ENCODE results near the gene FCRL2.

FCRL2 gene

DNA sequence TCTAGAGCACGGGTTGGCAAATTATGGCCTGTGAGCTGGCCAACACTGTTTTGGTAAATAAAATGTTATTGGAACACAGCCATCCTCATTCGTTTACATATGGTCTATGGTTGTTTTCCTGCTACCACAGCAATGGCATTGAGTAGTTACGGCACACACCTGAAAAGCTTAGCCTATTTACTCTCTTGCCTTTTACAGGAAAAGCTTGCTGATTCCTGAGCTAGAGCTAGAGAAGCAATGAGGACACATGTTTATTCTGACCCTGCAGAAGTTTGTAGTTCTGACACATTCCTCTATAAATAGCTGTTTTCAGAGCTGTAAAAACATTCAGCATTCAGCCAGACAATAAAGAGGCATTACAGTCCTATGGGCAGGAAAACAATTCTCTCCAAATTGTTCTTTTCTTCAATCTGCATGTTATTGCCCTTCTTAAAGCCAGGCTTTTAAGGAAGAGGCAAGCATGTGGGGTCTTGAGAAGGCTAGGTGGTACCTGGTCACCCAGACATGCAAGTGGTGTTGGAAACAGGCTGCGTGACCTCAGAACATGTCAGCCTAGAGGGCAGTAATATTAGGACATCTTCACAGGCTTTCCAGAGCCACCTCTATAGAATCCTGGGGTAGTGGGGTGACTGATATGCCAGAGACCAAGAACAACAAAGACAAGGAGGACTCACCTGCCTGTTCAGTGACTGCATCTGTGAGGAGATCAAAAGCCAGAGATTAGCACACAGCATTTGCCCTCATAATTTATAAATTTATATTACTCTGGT is 1.6 kb downstream of the FCRL2 start:
- Mint-ChIP-seq H3K4me1 (peaks cover 35% of the 10 kb centered on the region), H3K9me3 (no peaks in the 10 kb centered on the region), H3K27me3 (no peaks in the 10 kb centered on the region), H3K27ac (ENCODE audit: low read depth) (no peak overlapping the region), H3K36me3 (ENCODE audit: insufficient read depth) (no peaks in the 10 kb centered on the region), H3K4me3 (no peak overlapping the region)
- ATAC-seq (replicated peaks; ENCODE audit: extremely low read depth, poor library complexity, severe bottlenecking) (no peak), DNase-seq (ENCODE audit: low spot score in 2 of 2) (no peak)

DNA sequence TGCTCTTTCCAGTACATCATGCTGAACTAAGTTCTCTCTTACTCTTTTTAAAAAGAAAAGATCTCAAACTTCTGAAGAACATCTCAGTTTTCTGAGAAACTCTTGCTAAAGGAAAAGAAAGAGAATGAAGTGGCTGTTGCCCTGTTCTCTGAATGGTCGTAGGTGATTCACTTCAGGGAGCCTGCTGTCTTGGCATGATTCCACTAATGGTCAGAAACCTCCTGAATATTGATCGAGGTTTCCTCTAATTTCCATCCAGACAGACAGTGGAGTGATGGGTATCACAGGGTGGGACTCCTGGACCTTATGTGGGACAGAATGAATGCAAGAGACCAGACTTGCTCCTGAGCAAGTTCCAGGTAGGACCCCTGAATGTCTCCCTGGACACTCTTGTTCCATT is 2.5 kb downstream of the FCRL2 start:
- no peak for ATAC-seq (replicated peaks; ENCODE audit: extremely low read depth, poor library complexity, severe bottlenecking)
- no peak overlapping the region for H3K4me3 Mint-ChIP-seq

DNA sequence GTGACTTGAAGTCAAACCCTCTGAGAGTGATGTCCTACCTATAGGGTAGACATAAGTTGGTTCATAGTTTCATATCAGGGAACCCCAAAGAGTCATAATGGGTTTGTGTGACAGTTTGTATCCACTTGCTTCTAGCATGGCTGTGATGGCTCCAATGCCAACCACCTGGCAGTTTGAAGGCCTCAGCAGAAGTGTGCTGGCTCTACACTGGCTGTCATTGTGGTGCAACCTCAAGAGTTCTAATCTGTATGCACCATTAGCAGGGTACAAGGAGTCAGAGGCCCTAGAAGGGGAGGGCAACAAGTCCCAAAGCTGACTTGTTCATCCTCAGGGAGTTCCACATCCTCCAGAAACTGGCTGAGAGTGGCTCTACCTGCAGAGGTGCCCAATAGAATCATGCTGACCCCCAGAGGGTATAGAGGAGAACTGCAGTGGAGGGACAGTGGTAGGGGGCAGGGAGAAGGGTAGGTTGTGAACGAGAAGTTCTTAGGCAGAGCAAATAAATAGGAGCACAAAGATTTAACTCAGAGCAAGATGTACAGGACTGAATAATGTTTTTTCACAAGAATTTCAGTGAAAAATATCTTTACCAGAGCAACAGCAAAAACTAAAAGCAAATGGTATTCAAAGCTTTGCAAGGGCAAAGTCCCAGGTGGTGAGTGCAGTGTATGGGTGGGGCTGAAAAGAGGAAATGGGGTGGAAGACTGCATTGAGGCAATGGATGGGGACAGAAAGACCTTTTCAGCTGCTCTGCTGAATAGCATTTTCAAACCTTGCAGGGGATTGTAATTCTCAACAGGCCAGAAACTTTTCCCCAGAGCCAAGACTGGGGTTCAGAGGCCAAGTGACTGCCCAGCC is 3.2 kb downstream of the FCRL2 start:
- no peaks in the 10 kb centered on the region for H3K27me3 Mint-ChIP-seq
- no peaks in the 10 kb centered on the region for H3K36me3 Mint-ChIP-seq (ENCODE audit: insufficient read depth)
- H3K27ac Mint-ChIP-seq (ENCODE audit: low read depth) = peak overlapping the region; percentile 11
- no peaks in the 10 kb centered on the region for H3K9me3 Mint-ChIP-seq
- peak; percentile 81 for ATAC-seq (replicated peaks; ENCODE audit: extremely low read depth, poor library complexity, severe bottlenecking)
- peak overlapping the region; percentile 7 for H3K4me3 Mint-ChIP-seq
- DNase-seq (ENCODE audit: low spot score in 2 of 2) = peak in 1 of 2 donors; percentile 16
- peaks cover 41% of the 10 kb centered on the region for H3K4me1 Mint-ChIP-seq

More for the DNA sequence above, 2.5 kb downstream of the FCRL2 start:
- no peaks in the 10 kb centered on the region for H3K27me3 Mint-ChIP-seq
- no peak for DNase-seq (ENCODE audit: low spot score in 2 of 2)
- H3K36me3 Mint-ChIP-seq (ENCODE audit: insufficient read depth) = no peaks in the 10 kb centered on the region
- no peaks in the 10 kb centered on the region for H3K9me3 Mint-ChIP-seq
- peaks cover 41% of the 10 kb centered on the region for H3K4me1 Mint-ChIP-seq
- no peak overlapping the region for H3K27ac Mint-ChIP-seq (ENCODE audit: low read depth)

DNA sequence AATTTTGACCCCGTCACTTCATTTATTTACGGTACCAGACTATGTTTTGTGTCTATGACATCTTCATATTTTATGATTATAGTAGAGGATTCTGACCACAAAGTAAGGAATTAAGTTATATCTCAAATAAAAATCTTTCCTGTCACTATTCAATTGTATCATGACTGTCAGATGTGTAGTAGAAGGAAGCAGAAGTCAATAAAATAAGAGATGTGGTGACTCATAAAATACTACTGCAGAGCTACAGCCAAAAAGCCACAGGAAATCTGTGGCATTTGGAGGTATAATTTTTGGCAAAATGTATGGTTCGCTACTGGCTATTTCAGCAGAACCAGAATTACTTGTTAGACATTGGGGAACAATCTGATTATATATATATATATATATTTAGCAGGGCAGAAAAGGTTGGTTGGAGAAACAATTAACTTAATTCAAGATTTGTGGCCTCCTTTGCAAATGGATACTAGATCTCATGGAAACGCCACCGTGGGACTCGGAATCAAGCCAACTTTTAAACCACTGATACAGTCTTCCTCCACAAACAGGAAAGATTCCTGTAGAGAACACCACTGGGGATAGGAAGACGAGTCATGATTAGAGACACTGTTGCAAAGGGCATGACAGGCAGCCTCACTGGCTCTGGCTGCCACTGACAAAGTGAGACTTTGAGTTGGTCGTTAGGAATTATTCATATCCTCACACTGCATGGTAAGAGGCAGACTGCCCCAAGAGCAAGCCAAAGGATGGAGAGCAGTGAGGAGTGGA is 5.1 kb downstream of the FCRL2 start:
- H3K27ac Mint-ChIP-seq (ENCODE audit: low read depth) = peak overlapping the region; percentile 41
- H3K9me3 Mint-ChIP-seq = no peaks in the 10 kb centered on the region
- ATAC-seq (replicated peaks; ENCODE audit: extremely low read depth, poor library complexity, severe bottlenecking) (no peak), DNase-seq (ENCODE audit: low spot score in 2 of 2) (no peak)
- H3K4me1 Mint-ChIP-seq = peaks cover 41% of the 10 kb centered on the region
- H3K4me3 Mint-ChIP-seq = no peak overlapping the region
- H3K36me3 Mint-ChIP-seq (ENCODE audit: insufficient read depth) = no peaks in the 10 kb centered on the region
- H3K27me3 Mint-ChIP-seq = no peaks in the 10 kb centered on the region

DNA sequence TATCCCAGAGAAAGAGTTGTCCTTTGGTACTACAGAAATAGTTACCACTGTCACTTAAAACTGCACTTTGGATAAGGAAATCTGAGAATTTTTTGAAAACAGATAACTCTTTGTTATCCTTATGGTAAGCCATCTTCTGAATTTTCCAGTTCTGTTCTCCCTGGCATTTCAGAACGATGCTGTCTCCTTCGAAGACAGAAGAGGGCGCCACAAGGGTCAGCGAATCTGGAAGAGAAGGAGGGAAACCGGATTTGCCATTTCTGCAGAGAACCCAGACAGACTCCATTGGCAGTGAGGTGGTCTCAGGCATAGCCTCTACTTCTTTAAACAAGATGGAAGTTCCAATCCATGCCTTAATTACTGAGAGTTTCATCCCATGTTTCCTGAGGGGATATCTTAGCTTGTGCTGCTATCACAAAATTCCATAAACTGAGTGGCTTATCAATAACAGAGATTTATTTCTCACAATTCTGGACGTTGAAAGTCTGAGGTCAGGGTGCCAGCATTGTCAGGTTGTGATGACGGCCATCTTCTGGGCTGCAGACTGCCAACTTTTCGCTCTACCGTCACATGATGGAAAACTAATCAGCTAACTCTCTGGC is 6.4 kb downstream of the FCRL2 start:
- Mint-ChIP-seq H3K36me3 (ENCODE audit: insufficient read depth) (no peaks in the 10 kb centered on the region), H3K4me1 (peaks cover 41% of the 10 kb centered on the region), H3K27ac (ENCODE audit: low read depth) (peak overlapping the region; percentile 41), H3K27me3 (no peaks in the 10 kb centered on the region), H3K9me3 (no peaks in the 10 kb centered on the region), H3K4me3 (no peak overlapping the region)
- ATAC-seq (replicated peaks; ENCODE audit: extremely low read depth, poor library complexity, severe bottlenecking) (no peak), DNase-seq (ENCODE audit: low spot score in 2 of 2) (no peak)

DNA sequence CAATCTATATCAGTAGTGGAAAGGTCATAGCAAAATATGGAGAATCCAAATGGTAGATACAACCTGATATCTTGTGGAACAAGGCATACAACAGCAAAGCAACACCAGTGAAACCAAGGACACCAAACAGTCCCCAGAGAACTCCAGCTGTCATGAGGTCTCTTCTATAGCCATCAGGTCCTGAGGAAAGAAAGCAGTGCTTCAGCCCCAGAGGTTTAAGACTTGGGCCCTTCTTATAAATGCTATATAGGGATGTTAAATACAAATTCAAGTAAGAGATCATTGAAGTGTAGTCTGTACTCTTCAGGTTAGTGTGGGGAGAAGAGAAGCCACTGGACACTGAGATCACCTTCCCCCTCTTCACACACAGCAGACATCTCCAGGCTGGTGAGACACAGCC is 10.1 kb downstream of the FCRL2 start:
- ATAC-seq (replicated peaks; ENCODE audit: extremely low read depth, poor library complexity, severe bottlenecking) (no peak), DNase-seq (ENCODE audit: low spot score in 2 of 2) (no peak)
- Mint-ChIP-seq H3K9me3 (no peaks in the 10 kb centered on the region), H3K4me1 (peaks cover 34% of the 10 kb centered on the region), H3K27me3 (no peaks in the 10 kb centered on the region), H3K27ac (ENCODE audit: low read depth) (no peak overlapping the region), H3K36me3 (ENCODE audit: insufficient read depth) (peaks cover 2% of the 10 kb centered on the region), H3K4me3 (no peak overlapping the region)

DNA sequence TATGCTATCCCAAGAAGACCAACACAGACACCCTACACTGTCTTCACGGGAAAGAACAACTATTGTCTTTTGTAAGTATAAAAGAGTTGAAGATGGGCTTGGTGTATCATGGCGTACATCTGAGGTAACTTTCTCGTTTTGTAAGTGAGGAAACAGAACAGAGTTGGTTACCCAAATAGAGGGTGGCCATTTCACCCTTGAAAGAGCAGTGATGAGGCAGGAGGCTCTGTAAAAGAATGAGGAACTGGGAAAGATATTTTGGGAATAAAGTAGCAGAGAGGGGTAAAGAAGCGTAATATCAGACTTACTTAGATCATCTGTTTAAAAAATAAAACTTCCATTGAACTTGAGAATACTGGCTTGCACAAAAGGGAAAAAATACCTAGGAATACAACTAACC is 18.9 kb downstream of the FCRL2 start:
- ATAC-seq (replicated peaks; ENCODE audit: extremely low read depth, poor library complexity, severe bottlenecking) = no peak
- Mint-ChIP-seq H3K9me3 (peaks cover 5% of the 10 kb centered on the region), H3K27me3 (no peaks in the 10 kb centered on the region), H3K4me1 (peaks cover 5% of the 10 kb centered on the region), H3K27ac (ENCODE audit: low read depth) (no peak overlapping the region), H3K36me3 (ENCODE audit: insufficient read depth) (peaks cover 2% of the 10 kb centered on the region), H3K4me3 (no peak overlapping the region)
- DNase-seq (ENCODE audit: low spot score in 2 of 2) = no peak

DNA sequence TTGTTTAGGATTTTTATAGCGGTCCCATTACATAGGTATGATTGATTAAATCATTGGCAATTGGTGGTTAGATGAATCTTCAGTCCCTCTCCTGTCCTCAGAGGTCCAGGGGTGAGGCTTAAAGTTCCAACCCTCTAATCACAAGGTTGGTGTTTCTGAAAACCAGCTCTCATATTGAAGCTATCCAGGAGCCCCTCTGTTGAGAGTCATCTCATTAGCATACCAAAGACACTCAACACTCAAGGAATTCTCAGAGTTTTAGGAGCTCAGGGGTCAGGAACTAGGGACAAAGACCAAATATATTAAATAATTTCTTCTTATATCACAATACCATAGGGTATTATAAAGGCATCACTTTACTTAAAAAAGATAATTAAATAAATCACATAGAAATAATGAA is 23.3 kb downstream of the FCRL2 start:
- ATAC-seq (replicated peaks; ENCODE audit: extremely low read depth, poor library complexity, severe bottlenecking) (no peak), DNase-seq (ENCODE audit: low spot score in 2 of 2) (no peak)
- Mint-ChIP-seq H3K4me3 (no peak overlapping the region), H3K27me3 (no peaks in the 10 kb centered on the region), H3K27ac (ENCODE audit: low read depth) (no peak overlapping the region), H3K9me3 (no peaks in the 10 kb centered on the region), H3K36me3 (ENCODE audit: insufficient read depth) (peaks cover 2% of the 10 kb centered on the region), H3K4me1 (peaks cover 11% of the 10 kb centered on the region)

DNA sequence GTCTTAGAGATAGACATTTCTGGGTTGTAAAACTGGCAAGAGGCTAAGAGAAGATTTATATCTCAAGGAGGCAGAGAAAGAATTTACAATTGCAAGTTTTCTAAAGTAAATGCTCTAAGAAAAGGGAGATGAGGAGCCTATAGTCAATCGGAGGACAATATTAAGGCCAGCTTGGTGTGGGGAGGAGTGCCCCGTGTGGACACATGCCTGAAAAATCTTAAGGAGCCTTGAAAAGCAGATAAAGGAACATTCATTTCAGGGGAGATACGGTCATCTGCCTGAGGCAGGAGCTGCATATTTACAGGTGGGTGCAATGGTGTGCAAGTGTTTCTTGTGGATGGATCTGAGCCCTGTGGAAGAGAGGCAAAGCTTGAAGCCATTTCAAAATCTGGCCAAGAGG is 25.6 kb downstream of the FCRL2 start:
- Mint-ChIP-seq H3K9me3 (no peaks in the 10 kb centered on the region), H3K27ac (ENCODE audit: low read depth) (no peak overlapping the region), H3K4me3 (no peak overlapping the region), H3K36me3 (ENCODE audit: insufficient read depth) (peaks cover 2% of the 10 kb centered on the region), H3K27me3 (no peaks in the 10 kb centered on the region), H3K4me1 (peaks cover 33% of the 10 kb centered on the region)
- DNase-seq (ENCODE audit: low spot score in 2 of 2) (no peak), ATAC-seq (replicated peaks; ENCODE audit: extremely low read depth, poor library complexity, severe bottlenecking) (no peak)

DNA sequence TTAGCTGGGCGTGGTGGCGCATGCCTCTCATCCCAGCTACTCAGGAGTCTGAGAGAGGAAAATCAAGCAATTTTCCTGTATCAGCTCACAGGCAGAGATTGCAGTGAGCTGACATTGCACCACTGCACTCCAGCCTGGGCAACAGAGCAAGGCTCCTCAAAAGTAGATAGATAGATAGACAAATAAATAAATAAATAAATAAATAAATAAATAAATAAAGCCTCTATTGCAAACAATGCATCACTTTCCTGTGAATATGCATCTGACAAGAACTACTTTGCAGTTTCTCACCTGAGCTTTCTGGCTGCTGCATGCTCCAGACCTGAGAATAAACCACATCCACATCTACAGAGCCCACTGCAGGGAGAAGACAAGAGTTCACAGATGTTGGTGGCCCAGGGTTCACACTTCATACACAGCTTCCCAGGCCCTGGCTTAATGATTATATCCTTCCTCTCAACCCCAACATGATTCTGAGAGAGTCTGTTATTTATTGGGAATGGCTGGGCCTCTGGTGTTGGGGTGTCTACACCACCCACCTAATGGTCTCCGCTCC is 28.6 kb downstream of the FCRL2 start:
- H3K27ac Mint-ChIP-seq (ENCODE audit: low read depth) = peak overlapping the region; percentile 36
- H3K9me3 Mint-ChIP-seq = no peaks in the 10 kb centered on the region
- H3K4me3 Mint-ChIP-seq = no peak overlapping the region
- H3K36me3 Mint-ChIP-seq (ENCODE audit: insufficient read depth) = no peaks in the 10 kb centered on the region
- peaks cover 35% of the 10 kb centered on the region for H3K4me1 Mint-ChIP-seq
- ATAC-seq (replicated peaks; ENCODE audit: extremely low read depth, poor library complexity, severe bottlenecking) (peak; percentile 87), DNase-seq (ENCODE audit: low spot score in 2 of 2) (no peak)
- H3K27me3 Mint-ChIP-seq = no peaks in the 10 kb centered on the region

DNA sequence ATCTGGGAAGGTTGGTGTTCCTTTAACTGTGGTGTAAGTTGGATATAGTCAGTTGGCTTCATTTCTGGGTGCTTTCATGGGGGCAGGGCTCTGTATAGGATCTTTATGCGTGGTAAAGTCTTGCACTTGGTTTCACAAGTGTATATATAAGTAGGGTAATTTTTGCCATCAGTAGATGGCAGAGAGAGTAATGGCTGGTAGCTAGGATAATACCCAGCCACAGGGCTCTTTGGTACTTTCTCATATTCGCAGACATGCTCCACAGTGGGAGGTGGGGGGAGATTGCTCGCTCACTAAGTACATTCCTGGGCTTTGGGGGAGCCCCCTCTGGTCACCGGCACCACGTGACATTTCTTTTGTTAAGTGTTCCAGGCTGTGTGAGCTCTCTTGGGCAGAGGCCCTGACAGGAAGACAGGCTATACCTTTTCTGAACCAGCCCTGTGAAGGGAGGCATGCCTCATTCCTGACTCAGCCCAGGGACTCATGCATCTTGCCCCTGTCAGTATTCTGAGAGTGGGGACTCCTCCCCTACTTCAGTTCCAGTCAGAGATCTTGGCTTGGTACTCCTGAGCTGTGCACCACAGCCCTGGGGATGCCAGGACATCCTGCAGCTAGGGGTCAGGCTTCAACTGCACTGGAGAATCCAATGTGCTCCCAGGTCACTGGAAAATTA is 37.6 kb downstream of the FCRL2 start:
- Mint-ChIP-seq H3K9me3 (no peaks in the 10 kb centered on the region), H3K36me3 (ENCODE audit: insufficient read depth) (no peaks in the 10 kb centered on the region), H3K27ac (ENCODE audit: low read depth) (no peak overlapping the region), H3K4me3 (no peak overlapping the region), H3K27me3 (no peaks in the 10 kb centered on the region), H3K4me1 (peaks cover 15% of the 10 kb centered on the region)
- ATAC-seq (replicated peaks; ENCODE audit: extremely low read depth, poor library complexity, severe bottlenecking) (no peak), DNase-seq (ENCODE audit: low spot score in 2 of 2) (no peak)

Data from central memory CD8-positive, alpha-beta T cell (primary cell).